Hindlimb muscle (tissue), 1 donor: Measurements from ENCODE around the gene DIS3. TPM values are rescaled to one million over a fixed set of nuclear protein-coding genes. Genes with fewer than 3 reads are reported as not detected.
A peak's percentile ranks its signal among the peaks of the same experiment; 100 is the strongest.
"Not testable (repeated sequence)": the region's sequence is repeated elsewhere in the genome, so short reads cannot be mapped to it uniquely, and the experiment has no call there.

Experiments
- DNase-seq: peaks from one replicate; pipeline ENCODE4 v3.0.0-alpha.2; 2013
- polyA plus RNA-seq: library from polyadenylated mRNA; unstranded; fragments of 120-200 nt; gene quantifications from one replicate; pipeline ENCODE4 v1.2.1, GENCODE V29; 2013; ENCODE audit not compliant: insufficient read length

DIS3 gene
- 17.2 TPM for polyA plus RNA-seq

GRCh38 chr13:72781451-72782439, at the start of gene DIS3, which contains the start of gene PIBF1:
DIS3 (minus strand) TSS chr13:72781900; CDS start chr13:72781832, 68 bp downstream.
PIBF1 (plus strand) TSS chr13:72782133; CDS start chr13:72783470, 1,337 bp downstream.
- DNase-seq, result peak; percentile 98

- no peak for DNase-seq
Measured at GRCh38 chr13:72823724-72824123, 42.0 kb upstream of the DIS3 start.

- DNase-seq, result no peak
Measured at GRCh38 chr13:72823081-72823480, 41.4 kb upstream of the DIS3 start.

GRCh38 chr13:72820898-72821279, 39.2 kb upstream of the DIS3 start:
- no peak for DNase-seq

- DNase-seq, result no peak
Measured at GRCh38 chr13:72820156-72820897, 38.6 kb upstream of the DIS3 start.

- peak; percentile 4 for DNase-seq
Measured at GRCh38 chr13:72808917-72809500, 27.3 kb upstream of the DIS3 start.

GRCh38 chr13:72806514-72806913, 24.8 kb upstream of the DIS3 start:
- not testable (repeated sequence) for DNase-seq

- no peak for DNase-seq
Measured at GRCh38 chr13:72805676-72806346, 24.1 kb upstream of the DIS3 start.

- no peak for DNase-seq
Measured at GRCh38 chr13:72804301-72804700, 22.6 kb upstream of the DIS3 start.

GRCh38 chr13:72798817-72799216, 17.1 kb upstream of the DIS3 start:
- DNase-seq, result no peak

GRCh38 chr13:72792640-72793039, 10.9 kb upstream of the DIS3 start:
- no peak for DNase-seq

GRCh38 chr13:72788831-72789230, 7.1 kb upstream of the DIS3 start:
- no peak for DNase-seq

GRCh38 chr13:72784679-72785078, 3.0 kb upstream of the DIS3 start:
- DNase-seq, result not testable (repeated sequence)

GRCh38 chr13:72782717-72783116, 1.0 kb upstream of the DIS3 start:
- DNase-seq, result peak; percentile 12

- no peak for DNase-seq
Measured at GRCh38 chr13:72774019-72774418, 7.7 kb downstream of the DIS3 start.

- DNase-seq, result peak; percentile 14
Measured at GRCh38 chr13:72763411-72763810, 18.3 kb downstream of the DIS3 start.

GRCh38 chr13:72760189-72760588, 21.5 kb downstream of the DIS3 start:
- DNase-seq, result no peak

GRCh38 chr13:72757792-72758535, 23.7 kb downstream of the DIS3 start:
- no peak for DNase-seq

GRCh38 chr13:72754111-72754510, 27.6 kb downstream of the DIS3 start:
- DNase-seq, result no peak

GRCh38 chr13:72751220-72751619, 30.5 kb downstream of the DIS3 start:
- no peak for DNase-seq

GRCh38 chr13:72745260-72745659, 36.4 kb downstream of the DIS3 start:
- no peak for DNase-seq

GRCh38 chr13:72740015-72740414, 41.7 kb downstream of the DIS3 start:
- no peak for DNase-seq
